Activated naive CD8-positive, alpha-beta T cell (primary cell): ENCODE data around the gene LANCL2.

ENCODE experiments used
- H3K27ac Mint-ChIP-seq: one replicate; pipeline ENCODE4 v1.8.0; 2021; ENCODE audit warnings: mixed read lengths
- H3K27me3 Mint-ChIP-seq: one replicate; pipeline ENCODE4 v1.8.0; 2021; ENCODE audit warnings: mixed read lengths
- H3K36me3 Mint-ChIP-seq: one replicate; pipeline ENCODE4 v1.8.0; 2021; ENCODE audit warnings: mixed read lengths
- H3K4me1 Mint-ChIP-seq: one replicate; pipeline ENCODE4 v1.8.0; 2021; ENCODE audit warnings: low read depth, mixed read lengths
- H3K4me3 Mint-ChIP-seq: one replicate; pipeline ENCODE4 v1.8.0; 2021; ENCODE audit warnings: mild to moderate bottlenecking, mixed read lengths
- H3K9me3 Mint-ChIP-seq: one replicate; pipeline ENCODE4 v1.8.0; 2021; ENCODE audit warnings: low read depth, mixed read lengths

Gene LANCL2

GRCh38 chr7:55365205-55365674, at the start of gene LANCL2:
Gene LANCL2 (plus strand): TSS chr7:55365337. CDS start chr7:55366026, 689 bp downstream.
- no peaks in the 10 kb centered on the region for H3K9me3 Mint-ChIP-seq
- peaks cover 32% of the 10 kb centered on the region for H3K4me1 Mint-ChIP-seq
- no peaks in the 10 kb centered on the region for H3K36me3 Mint-ChIP-seq
- H3K4me3 Mint-ChIP-seq, result peak within 1 kb of the TSS; percentile 98
- H3K27ac Mint-ChIP-seq, result peak within 1 kb of the TSS; percentile 97
- no peaks in the 10 kb centered on the region for H3K27me3 Mint-ChIP-seq

GRCh38 chr7:55325371-55325792, 39.8 kb upstream of the LANCL2 start:
- H3K27ac Mint-ChIP-seq, result no peak overlapping the region
- H3K4me3 Mint-ChIP-seq, result no peak overlapping the region
- no peaks in the 10 kb centered on the region for H3K36me3 Mint-ChIP-seq
- peaks cover 3% of the 10 kb centered on the region for H3K27me3 Mint-ChIP-seq
- no peaks in the 10 kb centered on the region for H3K9me3 Mint-ChIP-seq
- H3K4me1 Mint-ChIP-seq, result no peaks in the 10 kb centered on the region

- H3K36me3 Mint-ChIP-seq, result no peaks in the 10 kb centered on the region
- H3K9me3 Mint-ChIP-seq, result no peaks in the 10 kb centered on the region
- H3K27ac Mint-ChIP-seq, result no peak overlapping the region
- no peak overlapping the region for H3K4me3 Mint-ChIP-seq
- no peaks in the 10 kb centered on the region for H3K4me1 Mint-ChIP-seq
- H3K27me3 Mint-ChIP-seq, result no peaks in the 10 kb centered on the region
These were observed 38.9 kb upstream of the LANCL2 start for GRCh38 chr7:55326081-55326835.

GRCh38 chr7:55326945-55327626, 38.1 kb upstream of the LANCL2 start:
- H3K4me1 Mint-ChIP-seq, result no peaks in the 10 kb centered on the region
- no peak overlapping the region for H3K4me3 Mint-ChIP-seq
- no peaks in the 10 kb centered on the region for H3K27me3 Mint-ChIP-seq
- H3K9me3 Mint-ChIP-seq, result no peaks in the 10 kb centered on the region
- no peaks in the 10 kb centered on the region for H3K36me3 Mint-ChIP-seq
- H3K27ac Mint-ChIP-seq, result no peak overlapping the region

GRCh38 chr7:55335151-55335550, 30.0 kb upstream of the LANCL2 start:
- H3K27ac Mint-ChIP-seq, result no peak overlapping the region
- no peaks in the 10 kb centered on the region for H3K36me3 Mint-ChIP-seq
- no peak overlapping the region for H3K4me3 Mint-ChIP-seq
- H3K4me1 Mint-ChIP-seq, result no peaks in the 10 kb centered on the region
- peaks cover 2% of the 10 kb centered on the region for H3K27me3 Mint-ChIP-seq
- no peaks in the 10 kb centered on the region for H3K9me3 Mint-ChIP-seq

GRCh38 chr7:55335786-55336185, 29.4 kb upstream of the LANCL2 start:
- no peak overlapping the region for H3K27ac Mint-ChIP-seq
- no peaks in the 10 kb centered on the region for H3K9me3 Mint-ChIP-seq
- H3K36me3 Mint-ChIP-seq, result no peaks in the 10 kb centered on the region
- H3K4me1 Mint-ChIP-seq, result no peaks in the 10 kb centered on the region
- H3K4me3 Mint-ChIP-seq, result no peak overlapping the region
- peaks cover 2% of the 10 kb centered on the region for H3K27me3 Mint-ChIP-seq

GRCh38 chr7:55336540-55336939, 28.6 kb upstream of the LANCL2 start:
- Mint-ChIP-seq H3K27ac (no peak overlapping the region), H3K36me3 (no peaks in the 10 kb centered on the region), H3K4me3 (no peak overlapping the region), H3K9me3 (no peaks in the 10 kb centered on the region), H3K27me3 (peaks cover 2% of the 10 kb centered on the region), H3K4me1 (no peaks in the 10 kb centered on the region)

- H3K27ac Mint-ChIP-seq, result no peak overlapping the region
- no peak overlapping the region for H3K4me3 Mint-ChIP-seq
- no peaks in the 10 kb centered on the region for H3K36me3 Mint-ChIP-seq
- H3K9me3 Mint-ChIP-seq, result no peaks in the 10 kb centered on the region
- H3K27me3 Mint-ChIP-seq, result peaks cover 2% of the 10 kb centered on the region
- no peaks in the 10 kb centered on the region for H3K4me1 Mint-ChIP-seq
These were observed 25.8 kb upstream of the LANCL2 start for GRCh38 chr7:55339033-55340000.

- no peaks in the 10 kb centered on the region for H3K4me1 Mint-ChIP-seq
- H3K4me3 Mint-ChIP-seq, result no peak overlapping the region
- no peaks in the 10 kb centered on the region for H3K36me3 Mint-ChIP-seq
- H3K27ac Mint-ChIP-seq, result no peak overlapping the region
- no peaks in the 10 kb centered on the region for H3K9me3 Mint-ChIP-seq
- H3K27me3 Mint-ChIP-seq, result peaks cover 7% of the 10 kb centered on the region
These were observed 22.8 kb upstream of the LANCL2 start for GRCh38 chr7:55342216-55342871.

GRCh38 chr7:55343002-55343781, 21.9 kb upstream of the LANCL2 start:
- no peaks in the 10 kb centered on the region for H3K9me3 Mint-ChIP-seq
- peaks cover 5% of the 10 kb centered on the region for H3K27me3 Mint-ChIP-seq
- H3K27ac Mint-ChIP-seq, result no peak overlapping the region
- H3K4me3 Mint-ChIP-seq, result no peak overlapping the region
- no peaks in the 10 kb centered on the region for H3K36me3 Mint-ChIP-seq
- H3K4me1 Mint-ChIP-seq, result peaks cover under 1% of the 10 kb centered on the region

GRCh38 chr7:55343860-55344606, 21.1 kb upstream of the LANCL2 start:
- no peaks in the 10 kb centered on the region for H3K9me3 Mint-ChIP-seq
- no peak overlapping the region for H3K27ac Mint-ChIP-seq
- no peaks in the 10 kb centered on the region for H3K36me3 Mint-ChIP-seq
- peaks cover 5% of the 10 kb centered on the region for H3K27me3 Mint-ChIP-seq
- no peak overlapping the region for H3K4me3 Mint-ChIP-seq
- H3K4me1 Mint-ChIP-seq, result peaks cover 7% of the 10 kb centered on the region

- peaks cover 10% of the 10 kb centered on the region for H3K27me3 Mint-ChIP-seq
- H3K9me3 Mint-ChIP-seq, result no peaks in the 10 kb centered on the region
- no peak overlapping the region for H3K27ac Mint-ChIP-seq
- H3K36me3 Mint-ChIP-seq, result no peaks in the 10 kb centered on the region
- no peak overlapping the region for H3K4me3 Mint-ChIP-seq
- peaks cover 7% of the 10 kb centered on the region for H3K4me1 Mint-ChIP-seq
These were observed 20.3 kb upstream of the LANCL2 start for GRCh38 chr7:55344840-55345239.

GRCh38 chr7:55345292-55345691, 19.8 kb upstream of the LANCL2 start:
- no peaks in the 10 kb centered on the region for H3K36me3 Mint-ChIP-seq
- peaks cover 11% of the 10 kb centered on the region for H3K27me3 Mint-ChIP-seq
- H3K4me1 Mint-ChIP-seq, result peaks cover 7% of the 10 kb centered on the region
- no peaks in the 10 kb centered on the region for H3K9me3 Mint-ChIP-seq
- no peak overlapping the region for H3K27ac Mint-ChIP-seq
- no peak overlapping the region for H3K4me3 Mint-ChIP-seq
